ENCODE measurements around the gene SGPL1. TPM values are rescaled to one million over a fixed set of nuclear protein-coding genes. Genes with fewer than 3 reads are reported as not detected.
"Not testable (repeated sequence)": the region's sequence is repeated elsewhere in the genome, so short reads cannot be mapped to it uniquely, and the experiment has no call there.

Gene SGPL1
- 10 to 100 TPM; 34.2 to 47.1 (median 43.1) TPM for total RNA-seq

DNA sequence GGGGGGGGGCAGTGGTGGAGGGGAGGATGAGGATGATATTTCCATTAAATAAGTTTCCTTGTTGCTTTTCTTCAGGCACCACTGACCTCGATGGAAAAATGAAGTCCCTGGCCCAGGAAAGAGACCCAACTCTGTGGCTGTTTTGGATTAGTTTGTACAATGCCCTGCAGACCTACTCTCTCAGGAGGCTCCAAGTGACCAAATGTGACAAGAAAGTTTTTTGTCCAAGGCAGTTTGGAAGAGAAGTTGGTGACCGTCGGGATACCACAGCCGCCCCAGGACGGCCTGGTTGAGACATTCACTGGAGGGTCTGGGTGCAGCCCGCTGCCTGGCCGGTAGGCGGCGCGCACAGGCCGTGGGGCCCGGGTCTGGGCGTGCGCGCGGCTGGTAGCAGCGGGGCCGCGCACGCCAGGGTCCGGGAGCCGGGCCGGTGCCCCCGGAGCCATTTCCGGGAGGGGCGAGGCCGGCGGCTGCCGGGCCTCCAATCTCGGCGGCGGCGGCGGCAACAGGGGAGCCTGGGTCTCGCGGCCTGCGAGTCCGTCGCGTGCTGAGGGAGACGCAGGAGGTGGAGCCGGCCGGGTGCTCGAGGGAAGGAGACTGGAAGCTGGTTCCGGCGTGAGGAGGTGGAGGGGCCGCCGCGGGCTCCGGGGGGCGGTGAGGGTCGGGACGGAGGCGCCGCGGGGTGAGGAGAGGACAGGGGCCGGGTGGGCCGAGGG, at the start of gene SGPL1:
Gene SGPL1 (plus strand): TSS at position 445 of the 716 bp plus-strand sequence. CDS start 906 bp downstream, outside the sequence.
- 5 to 22% methylated on average over 3 to 24 of the region's 58 CpGs for WGBS, 2 donors
- peak within 1 kb of the TSS; percentile 75 to 92 (median 82) for H3K4me3 ChIP-seq
- peaks cover 0 to 34% (median 4%) of the 10 kb centered on the region in 3 donors for H3K36me3 ChIP-seq
- peaks cover 0 to 53% (median 8%) of the 10 kb centered on the region in 3 donors for H3K4me1 ChIP-seq
- intact Hi-C loops (cut with DNase I) = no loop called here
- DNase-seq = peak; percentile 20
- TF ChIP-seq POLR2A (IDR thresholded peaks at IDR 0.05) = peak in 3 of 4 donors; percentile 40 to 81 (median 58)
- TF ChIP-seq CTCF (IDR thresholded peaks at IDR 0.05) = peak; percentile 84 to 100 (median 100)
- H3K27ac ChIP-seq = peak within 1 kb of the TSS; percentile 94 to 99 (median 98)
- H3K9me3 ChIP-seq = no peaks in the 10 kb centered on the region
- no peaks in the 10 kb centered on the region for H3K27me3 ChIP-seq

GRCh38 chr10:70768026-70768685, 47.6 kb upstream of the SGPL1 start:
- DNase-seq; H3K4me3 ChIP-seq; H3K27me3 ChIP-seq; H3K27ac ChIP-seq; H3K36me3 ChIP-seq; intact Hi-C loops (cut with DNase I); H3K9me3 ChIP-seq: not testable (repeated sequence)
- H3K4me1 ChIP-seq = peaks cover 0 to 12% (median 0%) of the 10 kb centered on the region in 3 donors
- 70 to 81% methylated on average over 6 of the region's 6 CpGs for WGBS, 2 donors

DNA sequence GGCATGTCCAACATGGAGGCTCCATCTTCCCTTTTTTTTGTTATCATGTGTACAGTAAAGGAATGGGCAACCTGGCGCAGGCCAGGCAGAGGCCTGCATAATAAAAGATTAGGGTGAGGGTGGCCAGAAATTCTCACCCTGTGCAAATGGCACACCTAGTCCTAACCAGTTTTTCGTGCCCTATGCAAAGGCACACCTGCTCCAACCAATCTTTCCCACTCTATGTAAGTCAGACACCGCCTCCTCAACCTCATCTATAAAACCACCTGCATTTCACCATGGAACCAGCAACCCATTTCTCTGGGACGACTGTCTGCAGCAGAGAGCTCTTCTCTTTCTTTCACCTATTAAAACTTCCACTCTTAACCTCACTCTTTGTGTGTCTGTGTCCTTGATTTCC, 46.6 kb upstream of the SGPL1 start:
- WGBS, 2 donors = 76 to 80% methylated on average over 4 of the region's 4 CpGs
- intact Hi-C loops (cut with DNase I) = no loop called here

GRCh38 chr10:70770001-70770400, 45.7 kb upstream of the SGPL1 start:
- no peak for DNase-seq
- Histone ChIP-seq H3K4me1 (peaks cover 0 to 17% (median 2%) of the 10 kb centered on the region in 3 donors), H3K36me3 (no peaks in the 10 kb centered on the region), H3K4me3 (no peak overlapping the region), H3K9me3 (peaks cover 0 to 8% (median 0%) of the 10 kb centered on the region in 3 donors), H3K27ac (no peak overlapping the region), H3K27me3 (no peaks in the 10 kb centered on the region)
- TF ChIP-seq CTCF (IDR thresholded peaks at IDR 0.05) (no peak), POLR2A (IDR thresholded peaks at IDR 0.05) (no peak)
- intact Hi-C loops (cut with DNase I) = no loop called here
- 58 to 69% methylated on average over 2 of the region's 2 CpGs for WGBS, 2 donors

More for the DNA sequence above, 46.6 kb upstream of the SGPL1 start:
- Histone ChIP-seq H3K27ac (peak overlapping the region in 1 of 4 donors; percentile 13), H3K36me3 (no peaks in the 10 kb centered on the region), H3K4me1 (peaks cover 0 to 12% (median 0%) of the 10 kb centered on the region in 3 donors), H3K27me3 (no peaks in the 10 kb centered on the region), H3K4me3 (no peak overlapping the region), H3K9me3 (peaks cover 0 to 8% (median 0%) of the 10 kb centered on the region in 3 donors)
- TF ChIP-seq POLR2A (IDR thresholded peaks at IDR 0.05) (no peak), CTCF (IDR thresholded peaks at IDR 0.05) (no peak)
- no peak for DNase-seq

DNA sequence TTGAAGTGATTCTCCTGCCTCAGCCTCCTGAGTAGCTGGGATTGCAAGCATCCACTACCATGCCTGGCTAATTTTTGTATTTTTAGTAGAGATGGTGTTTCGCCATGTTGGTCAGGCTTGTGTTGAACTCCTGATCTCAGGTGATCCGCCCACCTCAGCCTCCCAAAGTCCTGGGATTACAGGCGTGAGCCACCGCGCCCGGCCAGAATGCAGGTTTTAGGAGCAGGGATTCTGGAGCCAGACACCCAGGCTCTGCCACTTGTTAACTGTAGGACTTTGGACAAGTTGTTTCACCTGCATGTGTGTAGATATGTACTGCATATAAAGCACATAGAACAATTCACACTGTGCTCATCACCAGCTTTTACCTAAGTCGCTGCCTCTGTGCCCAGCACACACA, 45.2 kb upstream of the SGPL1 start:
- H3K4me3 ChIP-seq; H3K9me3 ChIP-seq; DNase-seq; H3K27ac ChIP-seq; intact Hi-C loops (cut with DNase I); H3K36me3 ChIP-seq; H3K27me3 ChIP-seq: not testable (repeated sequence)
- peaks cover 0 to 22% (median 7%) of the 10 kb centered on the region in 3 donors for H3K4me1 ChIP-seq
- WGBS, 2 donors = 83 to 88% methylated on average over 2 to 6 of the region's 7 CpGs

All from esophagus squamous epithelium (tissue), 5 donors.